Neural crest cell (in vitro differentiated cells): ENCODE data around the gene BAIAP2L1. TPM values are rescaled to one million over a fixed set of nuclear protein-coding genes. Genes with fewer than 3 reads are reported as not detected.
"Not testable (repeated sequence)": the region's sequence is repeated elsewhere in the genome, so short reads cannot be mapped to it uniquely, and the experiment has no call there.

Experiments
- DNase-seq: peaks from one replicate; pipeline ENCODE4 v3.0.0; 2021; ENCODE audit warnings: low read depth, mixed read lengths, low spot score
- H3K27ac Mint-ChIP-seq: one replicate; pipeline ENCODE4 v1.8.0; 2021; ENCODE audit warnings: mild to moderate bottlenecking, mixed read lengths; ENCODE audit not compliant: unreplicated experiment
- H3K27me3 Mint-ChIP-seq: 2 replicates; pipeline ENCODE4 v1.8.0; 2021; ENCODE audit warnings: low read depth, mild to moderate bottlenecking, mixed read lengths
- H3K36me3 Mint-ChIP-seq: 2 replicates; pipeline ENCODE4 v1.8.0; 2021; ENCODE audit warnings: low read depth, mild to moderate bottlenecking, mixed read lengths
- H3K4me1 Mint-ChIP-seq: 2 replicates; pipeline ENCODE4 v1.8.0; 2021; ENCODE audit warnings: mixed read lengths
- H3K4me3 Mint-ChIP-seq: one replicate; pipeline ENCODE4 v1.8.0; 2021; ENCODE audit warnings: mild to moderate bottlenecking, mixed read lengths
- H3K9me3 Mint-ChIP-seq: 2 replicates; pipeline ENCODE4 v1.8.0; 2021; ENCODE audit warnings: mixed read lengths
- CTCF ChIP-seq: fragments of 200-600 bp; sonication (generic); conservative IDR thresholded peaks from 2 replicates; pipeline ENCODE4 v1.5.0; 2021; ENCODE audit warnings: antibody characterized with exemption, mild to moderate bottlenecking
- total RNA-seq: library from RNA; stranded (reverse); gene quantifications from 2 replicates; pipeline ENCODE4 v1.2.1, GENCODE V29; 2021

The BAIAP2L1 gene
- total RNA-seq, 1 donor from 2014 or later = 1.5 TPM

DNA sequence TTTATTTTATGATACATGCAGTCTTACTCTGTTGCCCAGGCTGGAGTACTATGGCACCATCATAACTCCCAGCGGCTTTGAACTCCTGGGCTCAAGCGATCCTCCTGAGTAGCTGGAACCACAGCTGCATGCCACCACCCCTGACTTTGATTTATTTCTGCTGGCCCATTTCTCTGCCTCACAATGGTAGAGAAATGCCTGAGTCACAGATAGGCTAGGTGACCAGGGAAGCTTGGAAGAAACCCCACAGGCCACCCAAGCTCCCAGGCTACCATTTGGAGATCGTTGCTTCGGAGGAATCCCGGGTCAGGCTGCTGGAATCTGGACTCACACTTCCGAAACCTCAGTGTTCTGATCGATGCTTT lies 17.4 kb upstream of the BAIAP2L1 start:
- Mint-ChIP-seq H3K4me3 (no peak overlapping the region), H3K9me3 (no peaks in the 10 kb centered on the region), H3K4me1 (no peaks in the 10 kb centered on the region), H3K27me3 (peaks cover 9% of the 10 kb centered on the region), H3K36me3 (no peaks in the 10 kb centered on the region), H3K27ac (no peak overlapping the region)
- no peak for TF ChIP-seq CTCF
- no peak for DNase-seq

DNA sequence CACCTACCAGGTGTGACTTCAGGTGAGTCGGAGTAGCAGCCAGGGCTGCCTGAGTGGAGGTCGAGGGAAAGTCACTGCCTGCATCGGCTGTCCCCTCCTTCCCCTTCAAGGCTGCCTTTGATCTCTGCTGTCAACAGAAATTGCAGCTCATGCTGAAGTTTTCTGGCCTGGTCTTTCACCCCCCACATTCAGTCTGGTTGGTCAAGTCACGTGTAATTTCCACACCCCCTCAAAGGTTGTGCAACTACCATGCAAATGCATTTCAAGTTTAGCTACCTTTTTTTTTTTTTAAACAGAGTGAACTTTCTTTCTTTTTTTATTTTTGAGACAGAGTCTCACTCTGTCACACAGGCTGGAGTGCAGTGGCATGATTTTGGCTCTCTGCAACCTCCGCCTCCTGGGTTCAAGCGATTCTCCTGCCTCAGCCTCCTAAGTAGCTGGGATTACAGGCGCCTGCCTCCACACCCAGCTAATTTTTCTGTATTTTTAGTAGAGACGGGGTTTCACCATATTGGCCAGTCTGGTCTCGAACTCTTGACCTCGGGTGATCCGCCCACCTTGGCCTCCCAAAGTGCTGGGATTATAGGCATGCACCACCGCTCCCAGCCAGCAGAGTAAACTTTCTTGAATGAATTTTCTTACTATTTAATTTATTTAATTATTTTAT lies 16.8 kb upstream of the BAIAP2L1 start:
- not testable (repeated sequence) for H3K36me3 Mint-ChIP-seq, H3K27me3 Mint-ChIP-seq, H3K27ac Mint-ChIP-seq, H3K4me3 Mint-ChIP-seq, DNase-seq, H3K4me1 Mint-ChIP-seq, H3K9me3 Mint-ChIP-seq
- TF ChIP-seq CTCF = peak; percentile 21

GRCh38 chr7:98414205-98414900 lies 13.5 kb upstream of the BAIAP2L1 start:
- Mint-ChIP-seq H3K9me3 (no peaks in the 10 kb centered on the region), H3K36me3 (no peaks in the 10 kb centered on the region)

DNA sequence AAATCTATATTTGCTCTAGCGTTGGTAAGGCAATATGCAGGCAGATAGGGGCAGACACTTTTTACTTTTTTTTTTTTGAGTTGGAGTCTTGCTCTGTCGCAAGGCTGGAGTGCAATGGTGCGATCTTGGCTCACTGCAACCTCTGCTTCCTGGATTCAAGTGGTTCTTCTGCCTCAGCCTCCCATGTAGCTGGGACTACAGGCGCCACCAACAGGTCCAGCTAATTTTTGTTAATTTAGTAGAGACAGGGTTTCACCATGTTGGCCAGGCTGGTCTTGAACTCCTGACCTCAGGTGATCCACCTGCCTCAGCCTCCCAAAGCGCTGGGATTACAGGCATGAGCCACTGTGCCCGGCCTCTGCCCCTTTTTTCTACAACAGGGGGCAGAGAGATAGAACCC lies 12.8 kb upstream of the BAIAP2L1 start:
- not testable (repeated sequence) for H3K4me3 Mint-ChIP-seq, H3K27me3 Mint-ChIP-seq, H3K27ac Mint-ChIP-seq, H3K36me3 Mint-ChIP-seq, DNase-seq, H3K9me3 Mint-ChIP-seq, H3K4me1 Mint-ChIP-seq

More at GRCh38 chr7:98414205-98414900, 13.5 kb upstream of the BAIAP2L1 start:
- Mint-ChIP-seq H3K27ac (peak overlapping the region; percentile 71), H3K4me1 (no peaks in the 10 kb centered on the region), H3K27me3 (peaks cover 9% of the 10 kb centered on the region), H3K4me3 (no peak overlapping the region)
- no peak for DNase-seq
- TF ChIP-seq CTCF = no peak

DNA sequence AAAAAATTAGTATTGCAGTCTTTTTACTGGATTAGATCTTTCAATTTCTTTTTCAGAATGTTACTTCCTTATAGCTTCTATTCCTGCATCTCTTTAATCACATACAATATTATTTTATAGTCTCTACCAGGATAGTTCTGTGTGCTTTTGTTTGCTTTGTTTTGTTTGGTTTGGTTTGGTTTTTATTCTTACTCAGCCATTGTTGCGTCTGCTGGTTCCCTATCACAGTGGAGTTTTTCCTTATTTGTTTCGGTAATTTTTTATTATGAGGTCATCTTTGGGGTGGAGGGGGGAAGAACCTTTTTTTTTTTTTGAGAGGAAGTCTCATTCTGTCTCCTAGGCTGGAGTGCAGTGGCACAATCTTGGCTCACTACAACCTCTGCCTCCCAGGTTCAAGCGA lies 9.0 kb upstream of the BAIAP2L1 start:
- H3K4me1 Mint-ChIP-seq = no peaks in the 10 kb centered on the region
- DNase-seq = no peak
- peaks cover 7% of the 10 kb centered on the region for H3K27me3 Mint-ChIP-seq
- no peaks in the 10 kb centered on the region for H3K36me3 Mint-ChIP-seq
- no peak overlapping the region for H3K4me3 Mint-ChIP-seq
- H3K9me3 Mint-ChIP-seq = no peaks in the 10 kb centered on the region
- H3K27ac Mint-ChIP-seq = no peak overlapping the region
- no peak for TF ChIP-seq CTCF

DNA sequence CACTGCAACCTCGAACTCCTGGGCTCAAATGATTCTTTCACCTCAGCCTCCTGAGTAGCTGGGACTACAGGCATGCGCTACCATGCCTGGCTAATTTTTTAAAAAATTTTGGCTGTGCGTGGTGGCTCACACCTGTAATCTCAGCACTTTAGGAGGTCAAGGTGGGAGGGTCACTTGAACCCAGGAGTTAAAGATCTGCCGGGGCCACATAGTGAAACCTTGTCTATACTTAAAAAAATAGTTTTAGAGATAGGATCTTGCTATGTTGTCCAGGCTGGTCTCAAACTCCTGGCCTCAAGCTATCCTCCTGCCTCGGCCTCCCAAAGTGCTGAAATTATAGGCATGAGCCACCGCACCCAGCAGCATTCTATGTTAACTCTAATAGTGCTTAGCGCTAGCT lies 7.3 kb upstream of the BAIAP2L1 start:
- H3K27ac Mint-ChIP-seq, H3K9me3 Mint-ChIP-seq, DNase-seq, H3K4me3 Mint-ChIP-seq, H3K36me3 Mint-ChIP-seq, H3K4me1 Mint-ChIP-seq: not testable (repeated sequence)
- H3K27me3 Mint-ChIP-seq = peaks cover 21% of the 10 kb centered on the region
